Fibroblast of lung (primary cell): ENCODE data around the gene HMGCS2. TPM values are rescaled to one million over a fixed set of nuclear protein-coding genes. Genes with fewer than 3 reads are reported as not detected.

ENCODE experiments used
- DNase-seq, 2 donors: peaks; one replicate each; pipeline versions ENCODE4 v3.0.0 to v3.0.0-alpha.2; 2010; ENCODE audit warnings: low read depth in 2 of 2
- H2AFZ ChIP-seq: 2 replicates; pipeline ENCODE4 v1.5.1; 2012; ENCODE audit warnings: low read length, control low read depth, inconsistent platforms
- H3K27ac ChIP-seq: 2 replicates; pipeline ENCODE4 v1.5.1; 2011; ENCODE audit warnings: low read length, control low read depth; ENCODE audit not compliant: insufficient read depth
- H3K27me3 ChIP-seq: 2 replicates; pipeline ENCODE4 v1.5.1; 2011; ENCODE audit warnings: mild to moderate bottlenecking, low read length; ENCODE audit not compliant: control insufficient read depth, insufficient read depth
- H3K36me3 ChIP-seq: 2 replicates; pipeline ENCODE4 v1.5.1; 2011; ENCODE audit warnings: low read length; ENCODE audit not compliant: control insufficient read depth, insufficient read depth
- H3K4me1 ChIP-seq: 2 replicates; pipeline ENCODE4 v1.5.1; 2011; ENCODE audit warnings: low read length; ENCODE audit not compliant: control insufficient read depth, insufficient read depth; ENCODE audit errors: extremely low read depth
- H3K4me2 ChIP-seq: 2 replicates; pipeline ENCODE4 v1.5.1; 2011; ENCODE audit warnings: low read length, control low read depth; ENCODE audit not compliant: insufficient read depth; ENCODE audit errors: extremely low read depth
- H3K4me3 ChIP-seq, 4 experiments: fragments of 200-600 bp in 1 of 4; sonication (generic) in 1 of 4; replicated peaks in 1 of 4; 2 replicates each; pipeline ENCODE4 v1.5.1; 2011 to 2016; ENCODE audit warnings: low read length in 4 of 4, low read depth in 3 of 4, mild to moderate bottlenecking in 3 of 4, control low read depth in 2 of 4, inconsistent platforms in 1 of 4, mixed read lengths in 1 of 4; ENCODE audit not compliant: insufficient read depth in 1 of 4; ENCODE audit errors: control extremely low read depth in 1 of 4
- H3K79me2 ChIP-seq: 2 replicates; pipeline ENCODE4 v1.5.1; 2012; ENCODE audit warnings: mild to moderate bottlenecking, low read length, inconsistent platforms; ENCODE audit not compliant: control insufficient read depth, insufficient read depth
- H3K9ac ChIP-seq: 2 replicates; pipeline ENCODE4 v1.5.1; 2011; ENCODE audit warnings: mild to moderate bottlenecking, low read length, control low read depth; ENCODE audit not compliant: insufficient read depth
- H3K9me3 ChIP-seq: 2 replicates; pipeline ENCODE4 v1.5.1; 2012; ENCODE audit warnings: low read depth, low read length; ENCODE audit not compliant: control insufficient read depth, insufficient read depth
- H4K20me1 ChIP-seq: 2 replicates; pipeline ENCODE4 v1.5.1; 2011; ENCODE audit warnings: low read length; ENCODE audit not compliant: control insufficient read depth, insufficient read depth; ENCODE audit errors: extremely low read depth
- EZH2 ChIP-seq: IDR thresholded peaks from 2 replicates; pipeline ENCODE4 v1.5.1; 2012; ENCODE audit warnings: low read length, control low read depth, mild to moderate bottlenecking; ENCODE audit errors: missing control alignments
- polyA plus RNA-seq, 2 donors: library from polyadenylated mRNA; depleted of rRNA in 1 of 2; stranded (reverse) in 1 of 2; unstranded in 1 of 2; fragments of >200 nt; gene quantifications; 2 replicates each; pipeline ENCODE4 v1.2.1, GENCODE V29; 2011 to 2012; ENCODE audit warnings: missing spikeins in 1 of 2
- total RNA-seq: library from RNA; depleted of rRNA; stranded (reverse); fragments of >200 nt; gene quantifications from 2 replicates; pipeline ENCODE4 v1.2.1, GENCODE V29; 2014
- TF ChIP-seq, protein P1 (sequence below), 2 donors: IDR thresholded peaks in 1 of 2; conservative IDR thresholded peaks in 1 of 2; 1 replicate in 1 of 2; 2 replicates in 1 of 2; pipeline ENCODE4 v1.5.1; 2011 to 2012; ENCODE audit warnings: low read length in 2 of 2, control low read depth in 1 of 2, inconsistent platforms in 1 of 2, low read depth in 1 of 2, mild to moderate bottlenecking in 1 of 2

HMGCS2 gene
- total and polyA plus RNA-seq, 2 donors (not counting 1 experiment from before 2014, with no cell fraction given), result not detected

GRCh38 chr1:119738100-119738720, 30.5 kb downstream of the HMGCS2 start:
- H3K27me3 ChIP-seq, result no peaks in the 10 kb centered on the region
- H2AFZ ChIP-seq, result no peak overlapping the region
- DNase-seq, result no peak
- no peaks in the 10 kb centered on the region for H4K20me1 ChIP-seq
- TF ChIP-seq EZH2, result no peak
- TF ChIP-seq, protein P1, sequence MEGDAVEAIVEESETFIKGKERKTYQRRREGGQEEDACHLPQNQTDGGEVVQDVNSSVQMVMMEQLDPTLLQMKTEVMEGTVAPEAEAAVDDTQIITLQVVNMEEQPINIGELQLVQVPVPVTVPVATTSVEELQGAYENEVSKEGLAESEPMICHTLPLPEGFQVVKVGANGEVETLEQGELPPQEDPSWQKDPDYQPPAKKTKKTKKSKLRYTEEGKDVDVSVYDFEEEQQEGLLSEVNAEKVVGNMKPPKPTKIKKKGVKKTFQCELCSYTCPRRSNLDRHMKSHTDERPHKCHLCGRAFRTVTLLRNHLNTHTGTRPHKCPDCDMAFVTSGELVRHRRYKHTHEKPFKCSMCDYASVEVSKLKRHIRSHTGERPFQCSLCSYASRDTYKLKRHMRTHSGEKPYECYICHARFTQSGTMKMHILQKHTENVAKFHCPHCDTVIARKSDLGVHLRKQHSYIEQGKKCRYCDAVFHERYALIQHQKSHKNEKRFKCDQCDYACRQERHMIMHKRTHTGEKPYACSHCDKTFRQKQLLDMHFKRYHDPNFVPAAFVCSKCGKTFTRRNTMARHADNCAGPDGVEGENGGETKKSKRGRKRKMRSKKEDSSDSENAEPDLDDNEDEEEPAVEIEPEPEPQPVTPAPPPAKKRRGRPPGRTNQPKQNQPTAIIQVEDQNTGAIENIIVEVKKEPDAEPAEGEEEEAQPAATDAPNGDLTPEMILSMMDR (conservative IDR thresholded peaks at IDR 0.05 in 1 of 2, IDR thresholded peaks at IDR 0.05 in 1 of 2; ENCODE audit: low read depth in 1 of 2, low read length in 2 of 2), result no peak
- H3K9ac ChIP-seq, result no peak overlapping the region
- no peaks in the 10 kb centered on the region for H3K9me3 ChIP-seq
- no peak overlapping the region for H3K4me3 ChIP-seq
- H3K79me2 ChIP-seq, result no peaks in the 10 kb centered on the region
- H3K4me1 ChIP-seq, result no peaks in the 10 kb centered on the region
- H3K36me3 ChIP-seq, result peaks cover 2% of the 10 kb centered on the region
- no peak overlapping the region for H3K27ac ChIP-seq
- no peak overlapping the region for H3K4me2 ChIP-seq

GRCh38 chr1:119737040-119737682, 31.5 kb downstream of the HMGCS2 start:
- H3K9me3 ChIP-seq, result no peaks in the 10 kb centered on the region
- H3K4me2 ChIP-seq, result no peak overlapping the region
- peak in 1 of 2 donors; percentile 81 for DNase-seq

GRCh38 chr1:119736649-119737039, 32.1 kb downstream of the HMGCS2 start:
- H3K27ac ChIP-seq, result no peak overlapping the region
- H2AFZ ChIP-seq, result no peak overlapping the region
- no peak for TF ChIP-seq EZH2
- TF ChIP-seq, protein P1 (conservative IDR thresholded peaks at IDR 0.05 in 1 of 2, IDR thresholded peaks at IDR 0.05 in 1 of 2; ENCODE audit: low read depth in 1 of 2, low read length in 2 of 2), result no peak
- no peaks in the 10 kb centered on the region for H3K9me3 ChIP-seq
- DNase-seq, result no peak
- no peak overlapping the region for H3K4me2 ChIP-seq
- no peak overlapping the region for H3K9ac ChIP-seq
- H3K4me3 ChIP-seq, result no peak overlapping the region
- H3K4me1 ChIP-seq, result no peaks in the 10 kb centered on the region
- no peaks in the 10 kb centered on the region for H4K20me1 ChIP-seq
- H3K27me3 ChIP-seq, result no peaks in the 10 kb centered on the region
- H3K79me2 ChIP-seq, result no peaks in the 10 kb centered on the region
- peaks cover 2% of the 10 kb centered on the region for H3K36me3 ChIP-seq

More at GRCh38 chr1:119737040-119737682, 31.5 kb downstream of the HMGCS2 start:
- no peak overlapping the region for H3K4me3 ChIP-seq
- H2AFZ ChIP-seq, result no peak overlapping the region
- H3K27ac ChIP-seq, result no peak overlapping the region
- no peaks in the 10 kb centered on the region for H4K20me1 ChIP-seq
- H3K27me3 ChIP-seq, result no peaks in the 10 kb centered on the region
- peaks cover 2% of the 10 kb centered on the region for H3K36me3 ChIP-seq
- H3K4me1 ChIP-seq, result no peaks in the 10 kb centered on the region
- no peaks in the 10 kb centered on the region for H3K79me2 ChIP-seq
- TF ChIP-seq EZH2, result no peak
- TF ChIP-seq, protein P1 (conservative IDR thresholded peaks at IDR 0.05 in 1 of 2, IDR thresholded peaks at IDR 0.05 in 1 of 2; ENCODE audit: low read depth in 1 of 2, low read length in 2 of 2), result no peak
- no peak overlapping the region for H3K9ac ChIP-seq
